PFSK-1 (cell line): ENCODE measurements around the gene CDC45.

Experiments used
- POLR2AphosphoS5 ChIP-seq: IDR thresholded peaks from 2 replicates; pipeline ENCODE4 v1.6.1; 2012; ENCODE audit warnings: low read depth, mild to moderate bottlenecking, control low read depth, low read length, moderate library complexity
- TAF1 ChIP-seq: IDR thresholded peaks from 2 replicates; pipeline ENCODE4 v1.6.1; 2012; ENCODE audit warnings: low read length, control low read depth, borderline replicate concordance; ENCODE audit not compliant: insufficient read depth

GRCh38 chr22:19546680-19547079, 67.0 kb downstream of the CDC45 start:
- TF ChIP-seq POLR2AphosphoS5 (no peak), TAF1 (no peak)
